Peyer's patch (tissue), 4 donors: ENCODE data around the gene KRT6C. TPM values are rescaled to one million over a fixed set of nuclear protein-coding genes. Genes with fewer than 3 reads are reported as not detected.

Source experiments
- DNase-seq, 3 donors: peaks; one replicate each; pipeline ENCODE4 v3.0.0-alpha.2; 2017 to 2019
- H3K27ac ChIP-seq, 4 donors: fragments of 200-600 bp; sonication (generic); one replicate each; pipeline ENCODE4 v1.5.1; 2016 to 2019
- H3K27me3 ChIP-seq, 2 donors: fragments of 200-600 bp; sonication (generic); one replicate each; pipeline ENCODE4 v1.5.1; 2019
- H3K36me3 ChIP-seq, 3 donors: fragments of 200-600 bp; sonication (generic); one replicate each; pipeline ENCODE4 v1.5.1; 2016 to 2019
- H3K4me1 ChIP-seq, 4 donors: fragments of 200-600 bp; sonication (generic); one replicate each; pipeline ENCODE4 v1.5.1; 2016 to 2019
- H3K4me3 ChIP-seq, 4 donors: fragments of 200-600 bp; sonication (generic); 1 replicate in 3 of 4; 2 replicates in 1 of 4; pipeline ENCODE4 v1.5.1; 2016 to 2019; ENCODE audit warnings: mild to moderate bottlenecking in 1 of 4
- H3K9me3 ChIP-seq, 4 donors: fragments of 200-600 bp; sonication (generic); one replicate each; pipeline ENCODE4 v1.5.1; 2016 to 2019; ENCODE audit warnings: mild to moderate bottlenecking in 1 of 4
- POLR2A ChIP-seq, 2 donors: fragments of 450-650 bp; IDR thresholded peaks; one replicate each; pipeline ENCODE4 v1.5.1; 2017; ENCODE audit warnings: antibody characterized with exemption in 2 of 2, mild to moderate bottlenecking in 2 of 2, moderate library complexity in 2 of 2
- total RNA-seq, 4 donors: library from RNA; depleted of rRNA; stranded (reverse); fragments of >200 nt; gene quantifications; one replicate each; pipeline ENCODE4 v1.1.0, GENCODE V29; 2016
- TF ChIP-seq, protein P1 (sequence below), 6 experiments: fragments of 450-650 bp in 4 of 6; fragments of 200-600 bp in 2 of 6; sonication (generic) in 1 of 6; IDR thresholded peaks; one replicate each; pipeline ENCODE4 v1.5.1; 2017 to 2019; ENCODE audit warnings: antibody characterized with exemption in 6 of 6, mild to moderate bottlenecking in 3 of 6, moderate library complexity in 1 of 6

The KRT6C gene
- total RNA-seq, 4 donors from 2014 or later = 0.67 TPM; not detected in 3

- Histone ChIP-seq H3K4me3 (no peak overlapping the region), H3K36me3 (no peaks in the 10 kb centered on the region), H3K4me1 (peaks cover 0 to 14% (median 0%) of the 10 kb centered on the region in 4 donors), H3K9me3 (no peaks in the 10 kb centered on the region), H3K27ac (peak overlapping the region in 1 of 4 donors; percentile 17), H3K27me3 (no peaks in the 10 kb centered on the region)
- DNase-seq = no peak
- TF ChIP-seq, protein P1, sequence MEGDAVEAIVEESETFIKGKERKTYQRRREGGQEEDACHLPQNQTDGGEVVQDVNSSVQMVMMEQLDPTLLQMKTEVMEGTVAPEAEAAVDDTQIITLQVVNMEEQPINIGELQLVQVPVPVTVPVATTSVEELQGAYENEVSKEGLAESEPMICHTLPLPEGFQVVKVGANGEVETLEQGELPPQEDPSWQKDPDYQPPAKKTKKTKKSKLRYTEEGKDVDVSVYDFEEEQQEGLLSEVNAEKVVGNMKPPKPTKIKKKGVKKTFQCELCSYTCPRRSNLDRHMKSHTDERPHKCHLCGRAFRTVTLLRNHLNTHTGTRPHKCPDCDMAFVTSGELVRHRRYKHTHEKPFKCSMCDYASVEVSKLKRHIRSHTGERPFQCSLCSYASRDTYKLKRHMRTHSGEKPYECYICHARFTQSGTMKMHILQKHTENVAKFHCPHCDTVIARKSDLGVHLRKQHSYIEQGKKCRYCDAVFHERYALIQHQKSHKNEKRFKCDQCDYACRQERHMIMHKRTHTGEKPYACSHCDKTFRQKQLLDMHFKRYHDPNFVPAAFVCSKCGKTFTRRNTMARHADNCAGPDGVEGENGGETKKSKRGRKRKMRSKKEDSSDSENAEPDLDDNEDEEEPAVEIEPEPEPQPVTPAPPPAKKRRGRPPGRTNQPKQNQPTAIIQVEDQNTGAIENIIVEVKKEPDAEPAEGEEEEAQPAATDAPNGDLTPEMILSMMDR (IDR thresholded peaks at IDR 0.05) = no peak
- no peak for TF ChIP-seq POLR2A (IDR thresholded peaks at IDR 0.05)
Measured at GRCh38 chr12:52440821-52441319, 32.7 kb downstream of the KRT6C start.

GRCh38 chr12:52439845-52440244 is 33.8 kb downstream of the KRT6C start:
- peaks cover 0 to 15% (median 0%) of the 10 kb centered on the region in 4 donors for H3K4me1 ChIP-seq
- H3K4me3 ChIP-seq = no peak overlapping the region
- no peaks in the 10 kb centered on the region for H3K36me3 ChIP-seq
- H3K9me3 ChIP-seq = no peaks in the 10 kb centered on the region
- no peaks in the 10 kb centered on the region for H3K27me3 ChIP-seq
- no peak for DNase-seq
- TF ChIP-seq, protein P1 (IDR thresholded peaks at IDR 0.05) = no peak
- no peak for TF ChIP-seq POLR2A (IDR thresholded peaks at IDR 0.05)
- H3K27ac ChIP-seq = no peak overlapping the region

DNA sequence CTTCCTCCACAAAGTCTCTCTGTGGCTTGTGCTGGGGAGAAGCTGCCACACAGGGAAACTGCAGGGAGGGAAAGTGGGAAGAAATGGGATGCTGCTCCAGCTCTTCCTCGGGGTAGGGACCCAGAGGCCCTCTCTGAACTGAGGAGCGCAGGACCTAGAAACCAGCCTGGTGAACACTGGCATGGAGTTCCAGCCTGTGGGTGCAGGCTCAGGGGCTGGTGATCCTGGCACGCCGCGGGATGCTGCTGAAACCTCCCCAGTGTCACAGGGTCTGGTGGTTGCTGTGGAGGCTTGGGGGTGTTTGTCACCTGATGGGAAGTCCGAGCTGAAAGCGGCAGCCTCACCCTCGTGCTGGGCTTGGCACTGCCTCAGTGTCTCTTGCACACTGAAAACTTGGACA is 34.2 kb downstream of the KRT6C start:
- H3K36me3 ChIP-seq = no peaks in the 10 kb centered on the region
- no peak overlapping the region for H3K27ac ChIP-seq
- TF ChIP-seq, protein P1 (IDR thresholded peaks at IDR 0.05) = no peak
- no peak for TF ChIP-seq POLR2A (IDR thresholded peaks at IDR 0.05)
- H3K27me3 ChIP-seq = no peaks in the 10 kb centered on the region
- H3K4me3 ChIP-seq = no peak overlapping the region
- no peak for DNase-seq
- no peaks in the 10 kb centered on the region for H3K9me3 ChIP-seq
- peaks cover 0 to 15% (median 0%) of the 10 kb centered on the region in 4 donors for H3K4me1 ChIP-seq

DNA sequence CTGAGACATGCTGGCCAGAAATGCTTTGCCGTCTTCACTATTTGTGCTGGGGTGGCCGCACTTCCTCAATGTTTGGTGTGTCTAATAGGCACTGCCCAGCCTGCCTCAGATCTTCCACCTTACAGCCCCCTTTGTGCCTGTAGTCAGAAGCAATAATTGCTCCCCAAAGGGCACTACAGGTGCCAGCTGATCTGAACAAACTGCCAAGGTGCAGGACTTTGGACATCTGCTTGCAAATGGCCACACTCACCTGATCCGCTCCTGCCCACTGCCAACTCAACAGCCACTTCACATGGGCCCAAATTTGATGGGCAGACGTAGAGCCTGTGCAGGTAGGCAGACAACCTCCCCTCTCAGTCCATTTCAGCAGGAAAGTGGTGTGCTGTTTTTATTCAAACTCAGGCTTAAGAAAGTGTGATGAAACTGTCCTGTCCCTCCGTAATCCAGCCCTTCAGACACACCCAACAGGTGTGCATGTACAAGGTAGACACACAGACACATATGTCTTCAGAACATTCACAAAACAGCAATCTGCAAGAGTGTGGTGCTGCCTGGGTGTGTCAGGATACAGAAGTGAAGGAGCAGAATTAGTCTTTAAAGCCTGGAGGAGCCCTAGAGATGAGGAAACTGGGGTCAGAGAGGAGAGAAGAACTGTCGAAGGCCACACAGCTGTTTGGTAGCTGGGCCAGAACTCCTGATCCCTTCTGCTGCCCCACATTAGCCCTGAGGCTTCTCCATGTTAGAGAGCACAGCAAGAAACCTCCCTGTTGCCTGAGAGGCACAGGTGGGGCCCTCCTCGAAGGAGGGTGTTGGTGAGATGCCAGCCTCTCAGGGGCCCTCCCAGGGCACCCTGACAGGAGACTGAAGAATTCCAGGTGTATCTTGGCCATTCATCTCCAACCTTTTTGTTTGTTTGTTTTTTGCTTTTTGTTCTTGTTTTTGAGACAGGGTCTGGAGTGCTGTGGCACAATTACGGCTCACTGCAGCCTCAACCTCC is 35.0 kb downstream of the KRT6C start:
- Histone ChIP-seq H3K4me1 (peaks cover 0 to 15% (median 0%) of the 10 kb centered on the region in 4 donors), H3K27ac (no peak overlapping the region), H3K27me3 (no peaks in the 10 kb centered on the region), H3K9me3 (no peaks in the 10 kb centered on the region), H3K36me3 (no peaks in the 10 kb centered on the region), H3K4me3 (no peak overlapping the region)
- DNase-seq = no peak
- TF ChIP-seq, protein P1 (IDR thresholded peaks at IDR 0.05) = no peak
- no peak for TF ChIP-seq POLR2A (IDR thresholded peaks at IDR 0.05)

DNA sequence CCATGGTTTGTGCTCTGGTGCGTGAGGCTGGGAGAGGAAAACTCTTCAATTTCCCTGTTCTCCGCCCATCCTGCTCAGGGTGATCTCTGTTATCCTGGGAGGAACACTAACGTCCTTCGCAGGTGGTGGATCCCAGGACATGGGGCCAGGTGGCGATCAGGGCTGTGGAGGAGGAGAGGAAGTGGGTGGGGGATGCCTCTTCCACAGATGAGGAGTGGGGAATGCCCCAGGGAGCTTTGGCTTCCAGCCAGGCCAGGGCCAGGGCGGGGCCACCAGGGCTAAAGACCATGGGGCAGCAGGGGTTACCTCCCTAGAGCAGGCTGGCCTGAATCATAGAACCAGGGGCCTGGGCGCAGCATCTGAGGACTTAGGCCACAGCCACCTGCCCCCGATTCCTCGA is 36.1 kb downstream of the KRT6C start:
- TF ChIP-seq POLR2A (IDR thresholded peaks at IDR 0.05) = no peak
- TF ChIP-seq, protein P1 (IDR thresholded peaks at IDR 0.05) = no peak
- H3K4me3 ChIP-seq = no peak overlapping the region
- DNase-seq = no peak
- H3K4me1 ChIP-seq = peaks cover 0 to 15% (median 0%) of the 10 kb centered on the region in 4 donors
- H3K9me3 ChIP-seq = no peaks in the 10 kb centered on the region
- no peak overlapping the region for H3K27ac ChIP-seq
- H3K27me3 ChIP-seq = no peaks in the 10 kb centered on the region
- H3K36me3 ChIP-seq = no peaks in the 10 kb centered on the region
